Kidney epithelial cell (primary cell): ENCODE results near the gene RC3H1. TPM values are rescaled to one million over a fixed set of nuclear protein-coding genes. Genes with fewer than 3 reads are reported as not detected.

Source experiments
- DNase-seq: peaks from one replicate; pipeline ENCODE4 v3.0.0-alpha.2; 2010; ENCODE audit warnings: low read depth
- H3K27me3 ChIP-seq: 2 replicates; pipeline ENCODE4 v1.6.0; 2011; ENCODE audit warnings: low read length; ENCODE audit not compliant: control insufficient read depth, insufficient read depth
- H3K36me3 ChIP-seq: 2 replicates; pipeline ENCODE4 v1.5.1; 2011; ENCODE audit warnings: low read length; ENCODE audit not compliant: control insufficient read depth, insufficient read depth
- H3K4me3 ChIP-seq: 2 replicates; pipeline ENCODE4 v1.5.1; 2011; ENCODE audit warnings: low read depth, mild to moderate bottlenecking, control low read depth, low read length
- CTCF ChIP-seq: IDR thresholded peaks from 2 replicates; pipeline ENCODE4 v1.5.1; 2011; ENCODE audit warnings: mild to moderate bottlenecking, moderate library complexity, low read length, control low read depth, inconsistent platforms; ENCODE audit not compliant: insufficient read depth, poor library complexity, severe bottlenecking
- total RNA-seq: library from RNA; depleted of rRNA; stranded (reverse); fragments of >200 nt; gene quantifications from 2 replicates; pipeline ENCODE4 v1.2.3, GENCODE V29; 2015

The RC3H1 gene
- total RNA-seq, 1 donor from 2014 or later: 31.8 TPM

GRCh38 chr1:173925306-173926242 lies 96.6 kb downstream of the RC3H1 start:
- TF ChIP-seq CTCF: no peak
- no peaks in the 10 kb centered on the region for H3K36me3 ChIP-seq

GRCh38 chr1:173920861-173921260 lies 101.3 kb downstream of the RC3H1 start:
- H3K27me3 ChIP-seq: no peaks in the 10 kb centered on the region
- H3K36me3 ChIP-seq: no peaks in the 10 kb centered on the region
- no peak overlapping the region for H3K4me3 ChIP-seq
- no peak for DNase-seq
- TF ChIP-seq CTCF: no peak

More at GRCh38 chr1:173925306-173926242, 96.6 kb downstream of the RC3H1 start:
- no peak for DNase-seq
- Histone ChIP-seq H3K27me3 (no peaks in the 10 kb centered on the region), H3K4me3 (no peak overlapping the region)

- no peak for DNase-seq
- Histone ChIP-seq H3K27me3 (no peaks in the 10 kb centered on the region), H3K36me3 (no peaks in the 10 kb centered on the region), H3K4me3 (no peak overlapping the region)
- no peak for TF ChIP-seq CTCF
Observed at GRCh38 chr1:173917635-173918493, 104.3 kb downstream of the RC3H1 start.

GRCh38 chr1:173917149-173917548 lies 105.0 kb downstream of the RC3H1 start, which contains the start of gene SERPINC1:
Gene SERPINC1 (minus strand): TSS chr1:173917327. CDS start chr1:173917259, 68 bp downstream.
- Histone ChIP-seq H3K4me3 (no peak within 1 kb of the TSS), H3K27me3 (no peaks in the 10 kb centered on the region), H3K36me3 (no peaks in the 10 kb centered on the region)
- DNase-seq: no peak
- no peak for TF ChIP-seq CTCF

GRCh38 chr1:173916667-173917066 lies 105.5 kb downstream of the RC3H1 start:
- DNase-seq: no peak
- Histone ChIP-seq H3K4me3 (no peak overlapping the region), H3K27me3 (no peaks in the 10 kb centered on the region), H3K36me3 (no peaks in the 10 kb centered on the region)
- no peak for TF ChIP-seq CTCF
